GM18517 (cell line): ENCODE measurements around the gene AKR1B1.
A peak's percentile ranks its signal among the peaks of the same experiment; 100 is the strongest.
"Not testable (repeated sequence)": the region's sequence is repeated elsewhere in the genome, so short reads cannot be mapped to it uniquely, and the experiment has no call there.

Experiments used
- ATAC-seq: cut with Tn5 transposase; IDR thresholded peaks from one replicate; pipeline ENCODE4 v1.9.1; 2021; ENCODE audit warnings: mild to moderate bottlenecking, moderate library complexity; ENCODE audit not compliant: unreplicated experiment

Gene AKR1B1

GRCh38 chr7:134458806-134459698 is at the start of gene AKR1B1:
TSS of gene AKR1B1 (minus strand) at chr7:134459100. CDS start at chr7:134459062, 38 bp downstream.
- peak; percentile 89 for ATAC-seq

DNA sequence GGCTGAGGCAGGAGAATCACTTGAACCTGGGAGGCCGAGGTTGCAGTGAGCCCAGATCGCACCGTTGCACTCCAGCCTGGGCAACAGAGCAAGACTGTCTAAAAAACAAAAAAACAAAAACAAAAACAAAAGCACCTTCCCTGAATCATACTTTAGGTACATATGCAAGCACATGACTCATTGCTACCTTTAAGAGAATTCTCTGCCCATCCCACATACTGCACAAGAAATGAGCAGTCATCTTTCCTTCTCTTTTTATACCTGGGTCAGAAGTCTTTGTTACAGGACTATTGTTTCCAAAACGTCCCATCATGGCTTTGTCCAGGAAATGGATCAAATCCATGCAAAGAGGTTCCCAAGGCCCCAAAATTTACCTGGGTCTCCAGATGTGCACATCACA is 47.0 kb upstream of the AKR1B1 start:
- no peak for ATAC-seq

- no peak for ATAC-seq
These were observed 45.8 kb upstream of the AKR1B1 start for GRCh38 chr7:134504660-134505164.

- no peak for ATAC-seq
These were observed 43.8 kb upstream of the AKR1B1 start for GRCh38 chr7:134502463-134503371.

DNA sequence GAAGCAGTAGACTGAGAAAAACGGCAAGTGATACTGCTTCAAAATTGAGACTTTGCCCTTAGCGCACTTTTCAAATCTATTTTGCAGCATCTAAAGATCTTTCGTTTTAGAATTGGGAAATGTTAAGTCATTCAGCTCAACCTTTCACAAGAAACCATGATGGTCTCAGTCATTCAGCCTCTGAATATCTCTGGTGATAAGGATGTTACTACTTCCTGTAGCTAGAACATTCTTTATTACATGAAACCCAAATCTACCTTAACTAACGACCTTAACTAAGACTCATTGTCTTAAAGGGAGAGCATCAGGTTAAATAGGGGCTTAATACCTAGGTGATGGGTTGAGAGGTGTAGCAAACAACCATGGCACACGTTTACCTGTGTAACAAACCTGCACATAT is 42.1 kb upstream of the AKR1B1 start:
- no peak for ATAC-seq

- no peak for ATAC-seq
These were observed 41.5 kb upstream of the AKR1B1 start for GRCh38 chr7:134500406-134500805.

- no peak for ATAC-seq
These were observed 36.6 kb upstream of the AKR1B1 start for GRCh38 chr7:134495546-134495945.

DNA sequence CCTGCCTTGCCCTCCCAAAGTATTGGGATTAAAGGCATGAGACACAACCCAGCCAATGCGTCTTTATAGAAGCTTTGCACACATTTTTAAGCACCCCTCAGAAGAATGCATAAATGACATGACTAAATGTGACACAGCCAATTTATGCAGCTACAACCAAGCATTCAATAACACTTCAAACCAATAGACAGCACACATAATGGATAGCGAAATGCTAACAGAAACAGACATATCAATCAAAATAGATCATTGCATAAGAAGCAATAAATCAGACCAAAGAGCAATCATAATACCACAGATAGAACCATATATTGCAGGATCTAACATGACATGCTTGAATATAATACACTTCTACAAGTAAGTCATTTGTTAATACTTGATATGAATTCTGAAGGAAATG is 34.2 kb upstream of the AKR1B1 start:
- ATAC-seq: no peak

DNA sequence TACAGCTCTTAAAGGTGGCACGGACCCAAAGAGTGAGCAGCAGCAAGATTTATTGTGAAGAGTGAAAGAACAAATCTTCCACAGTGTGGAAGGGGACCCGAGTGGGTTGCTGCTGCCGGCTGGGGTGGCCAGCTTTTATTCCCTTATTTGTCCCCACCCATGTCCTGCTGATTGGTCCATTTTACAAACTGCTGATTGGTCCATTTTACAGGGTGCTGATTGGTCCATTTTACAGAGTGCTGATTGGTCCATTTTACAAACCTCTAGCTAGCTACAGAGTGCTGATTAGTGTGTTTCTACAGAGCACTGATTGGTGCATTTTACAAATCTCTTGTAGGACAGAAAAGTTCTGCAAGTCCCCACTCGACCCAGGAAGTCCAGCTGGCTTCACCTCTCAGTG is 28.8 kb upstream of the AKR1B1 start:
- not testable (repeated sequence) for ATAC-seq

GRCh38 chr7:134485203-134485602 is 26.3 kb upstream of the AKR1B1 start:
- no peak for ATAC-seq

GRCh38 chr7:134483296-134483695 is 24.4 kb upstream of the AKR1B1 start:
- no peak for ATAC-seq

- ATAC-seq: no peak
These were observed 24.0 kb upstream of the AKR1B1 start for GRCh38 chr7:134482858-134483257.

GRCh38 chr7:134481167-134481566 is 22.3 kb upstream of the AKR1B1 start:
- no peak for ATAC-seq

DNA sequence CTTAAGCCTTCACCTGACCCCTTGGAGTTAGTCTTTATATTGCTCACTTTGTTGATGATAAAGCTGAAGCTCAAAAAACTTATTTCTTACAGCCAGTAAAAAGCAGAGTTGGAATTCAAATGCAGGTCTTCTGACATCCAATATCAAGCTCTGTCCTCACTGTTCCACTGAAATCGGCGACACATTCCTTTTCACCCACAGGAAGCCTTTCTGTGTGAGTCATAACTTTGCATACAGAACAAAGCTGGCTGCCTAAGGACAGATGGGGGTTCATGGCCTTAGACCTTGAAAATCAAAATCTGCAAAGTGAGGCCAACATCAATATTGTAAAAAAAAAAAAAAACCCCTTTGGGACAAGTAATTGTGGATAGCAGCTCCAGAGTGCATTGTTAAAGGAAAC is 21.8 kb upstream of the AKR1B1 start:
- no peak for ATAC-seq

GRCh38 chr7:134480202-134480601 is 21.3 kb upstream of the AKR1B1 start:
- no peak for ATAC-seq

DNA sequence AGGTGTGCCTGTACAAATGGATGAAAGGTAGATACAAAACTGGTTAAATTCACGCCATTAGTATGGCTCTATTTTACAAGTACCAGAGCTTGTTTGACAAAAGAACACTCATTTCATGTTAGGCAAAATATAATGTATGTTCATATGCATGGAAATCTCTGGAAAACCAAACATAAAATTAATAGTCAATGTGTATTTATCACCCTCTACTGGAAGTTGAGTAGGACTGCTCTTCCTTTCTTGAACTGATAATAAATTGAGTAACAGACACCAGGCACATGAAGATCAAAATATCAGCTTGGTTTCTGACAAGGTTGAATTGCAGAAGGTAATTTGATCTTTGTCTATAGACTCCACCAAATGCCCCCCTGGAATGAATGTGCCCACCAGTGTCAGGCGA is 19.8 kb upstream of the AKR1B1 start:
- no peak for ATAC-seq

GRCh38 chr7:134477954-134478353 is 19.1 kb upstream of the AKR1B1 start:
- no peak for ATAC-seq

GRCh38 chr7:134476044-134476443 is 17.1 kb upstream of the AKR1B1 start:
- no peak for ATAC-seq

- no peak for ATAC-seq
These were observed 15.9 kb upstream of the AKR1B1 start for GRCh38 chr7:134474828-134475227.

GRCh38 chr7:134473861-134474291 is 15.0 kb upstream of the AKR1B1 start:
- ATAC-seq: no peak

- no peak for ATAC-seq
These were observed 13.8 kb upstream of the AKR1B1 start for GRCh38 chr7:134472572-134473244.
